HG03064 (cell line): ENCODE measurements around the gene KIF6.

ENCODE experiments used
- ATAC-seq: cut with Tn5 transposase; IDR thresholded peaks from one replicate; pipeline ENCODE4 v1.9.1; 2021; ENCODE audit warnings: low read depth; ENCODE audit not compliant: unreplicated experiment

KIF6 gene

DNA sequence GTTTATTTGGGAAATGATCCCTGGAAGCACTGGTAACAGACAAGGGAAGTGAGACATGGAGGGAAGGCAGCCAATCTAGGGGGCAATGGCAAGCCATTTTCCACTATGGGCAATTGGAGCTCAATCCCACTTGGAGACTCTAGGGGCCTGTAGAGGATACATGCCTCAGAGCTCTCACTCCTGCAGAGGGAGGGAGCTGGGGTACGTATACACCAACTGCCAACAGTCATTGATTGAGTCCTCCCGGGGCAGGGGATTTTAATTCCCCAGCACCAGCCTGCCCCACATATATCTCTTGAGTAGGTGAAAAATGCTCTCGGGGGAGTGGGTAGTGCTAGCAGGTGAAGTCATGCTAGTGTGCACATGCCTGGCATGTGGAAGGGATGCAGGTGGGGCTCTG, 323.8 kb downstream of the KIF6 start:
- ATAC-seq: no peak

DNA sequence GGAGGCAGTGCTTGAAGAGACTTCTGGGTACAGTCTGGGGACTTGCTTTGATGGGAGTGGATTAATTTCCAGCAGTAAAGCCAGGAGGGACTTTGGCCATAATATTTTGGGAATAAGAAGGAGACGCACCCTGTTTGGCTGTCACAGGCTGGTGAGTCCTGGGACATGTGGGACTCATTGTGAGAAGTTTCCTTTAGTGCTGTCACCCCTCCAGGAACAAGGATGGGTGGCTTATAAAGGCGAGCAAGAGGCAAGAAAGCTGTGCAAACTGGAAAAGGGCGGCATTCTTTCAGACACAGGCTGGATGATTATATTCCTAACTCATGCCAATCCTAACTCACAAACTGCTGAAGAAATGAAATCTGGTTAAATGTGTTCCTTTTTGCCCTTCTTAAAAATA, 325.2 kb downstream of the KIF6 start:
- ATAC-seq: no peak

DNA sequence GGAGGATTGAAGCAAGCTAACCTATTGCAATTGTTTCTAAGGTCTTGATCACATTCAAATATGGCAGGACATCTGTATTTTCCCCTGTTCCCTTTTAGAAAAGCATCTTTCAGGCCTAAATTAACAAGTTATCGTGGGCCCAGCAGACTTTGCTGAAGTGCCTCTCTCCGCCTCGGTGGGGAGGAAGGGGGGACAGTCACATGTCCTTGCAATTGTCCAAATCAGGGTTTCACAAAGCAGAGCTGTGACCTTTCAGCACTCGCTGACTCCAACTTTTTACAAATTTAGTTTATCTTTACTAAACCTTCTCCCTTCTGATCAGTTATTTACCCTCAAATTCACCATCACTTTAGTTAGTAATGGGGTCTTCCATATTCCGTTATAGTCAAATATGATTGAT, 328.4 kb downstream of the KIF6 start:
- no peak for ATAC-seq

DNA sequence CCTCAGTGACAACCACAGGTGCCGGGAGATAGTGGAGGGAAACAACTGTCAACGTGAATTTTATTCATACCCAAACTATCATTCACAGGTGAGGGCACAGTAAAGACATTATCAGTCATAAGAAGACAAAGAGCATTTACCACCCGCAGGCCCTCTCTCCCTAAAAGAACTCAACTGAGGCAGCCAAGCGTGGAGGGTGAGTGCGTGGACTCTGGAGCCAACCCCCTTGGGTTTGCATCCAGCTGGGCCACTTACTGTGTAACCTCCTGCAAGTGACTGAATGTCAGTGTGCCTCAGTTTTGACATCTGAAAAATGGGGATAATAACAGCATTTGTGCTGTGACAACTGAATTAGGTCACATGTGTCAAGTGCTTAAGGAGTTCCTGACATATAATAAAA, 332.1 kb downstream of the KIF6 start:
- ATAC-seq: no peak

DNA sequence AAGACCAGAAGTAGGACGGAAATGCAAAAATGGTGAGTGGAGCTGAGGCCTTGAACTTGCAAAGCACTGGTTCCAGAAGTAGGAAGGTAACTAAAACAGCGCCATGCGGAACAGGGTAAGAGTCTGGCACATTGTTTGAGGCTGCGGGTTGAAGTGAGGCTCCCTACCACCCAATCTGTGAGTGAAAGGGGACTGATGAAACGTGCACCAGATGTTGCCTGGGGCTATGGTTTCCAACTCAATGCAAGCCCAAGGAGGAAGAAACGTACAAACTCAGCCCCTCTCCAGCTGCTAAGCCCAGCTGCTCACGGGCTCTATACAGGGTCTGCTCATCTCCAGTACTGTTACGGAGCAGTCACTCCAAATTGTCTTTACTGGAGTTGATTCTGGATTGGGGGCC, 334.0 kb downstream of the KIF6 start:
- no peak for ATAC-seq

DNA sequence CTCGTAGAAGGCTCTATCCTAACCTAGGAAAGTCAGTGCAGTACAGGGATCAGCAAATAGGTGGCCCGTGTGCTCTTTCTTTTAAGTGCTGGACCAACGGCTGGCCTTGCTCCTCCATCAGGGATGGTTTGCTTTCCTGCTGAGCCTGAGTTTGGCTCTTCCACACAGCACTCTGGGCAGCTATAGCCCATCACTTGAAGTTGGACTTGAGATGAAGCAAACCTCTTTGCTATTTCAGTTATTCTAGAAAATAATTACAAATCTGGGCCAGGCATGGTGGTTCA, 335.8 kb downstream of the KIF6 start:
- ATAC-seq: no peak

DNA sequence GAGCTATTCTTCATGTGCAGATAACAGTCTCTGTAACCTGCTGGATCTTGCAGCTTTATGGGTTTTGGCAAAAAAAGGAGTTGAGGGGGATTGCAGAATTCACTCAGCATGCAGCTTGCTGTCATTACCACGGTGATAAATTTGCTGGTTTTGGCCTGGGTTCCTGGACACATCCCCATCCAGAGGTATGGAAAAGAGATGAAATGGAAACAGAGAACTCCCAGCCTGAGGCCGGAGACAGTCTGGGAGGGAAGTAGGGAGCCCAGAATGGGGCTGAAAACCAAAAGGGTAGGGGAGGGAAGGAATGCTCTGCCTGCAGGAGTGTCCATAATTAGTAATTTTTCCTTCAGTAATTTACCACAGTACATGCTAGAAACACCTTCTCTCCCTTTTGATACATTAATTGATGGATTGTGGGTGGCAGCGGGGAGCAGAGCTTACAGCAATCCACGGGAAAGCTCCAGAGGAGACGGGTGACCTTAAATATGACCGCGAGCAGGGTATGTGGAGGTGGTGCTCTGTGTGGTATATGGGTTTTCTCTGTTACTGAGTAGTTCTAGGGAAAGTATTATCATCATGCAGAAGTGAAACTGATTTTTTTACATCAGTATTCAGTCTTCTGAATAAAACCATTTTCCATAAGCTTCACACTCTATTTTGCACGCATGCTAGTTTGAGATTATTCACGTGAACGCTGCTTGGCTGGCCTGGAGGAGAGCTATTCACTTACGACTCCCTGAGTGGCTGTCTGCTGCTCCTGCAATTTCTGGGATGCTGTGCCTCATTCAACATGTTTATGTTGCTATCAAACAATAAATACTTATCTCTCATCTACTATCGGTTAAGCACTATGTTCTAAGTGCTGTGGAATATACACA, 336.4 kb downstream of the KIF6 start:
- ATAC-seq: no peak

DNA sequence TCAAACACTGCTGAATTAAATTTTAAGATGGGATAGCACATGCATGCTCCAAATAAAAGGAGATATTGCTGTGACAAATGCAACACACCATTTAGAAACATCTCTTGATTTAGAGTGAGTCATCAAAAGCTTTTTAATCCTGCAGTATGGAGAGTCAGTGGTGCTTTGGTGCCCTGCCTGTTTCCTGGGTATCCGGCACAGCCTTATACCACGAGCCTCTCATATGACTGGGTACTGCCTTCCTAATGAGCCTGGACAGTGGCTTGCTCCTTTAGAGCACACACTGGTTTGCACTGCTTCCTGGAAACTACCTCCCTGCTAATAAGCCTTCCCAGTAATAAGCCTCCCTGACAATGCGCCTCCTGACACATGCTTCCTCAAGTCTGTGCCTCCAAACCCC, 337.4 kb downstream of the KIF6 start:
- no peak for ATAC-seq

DNA sequence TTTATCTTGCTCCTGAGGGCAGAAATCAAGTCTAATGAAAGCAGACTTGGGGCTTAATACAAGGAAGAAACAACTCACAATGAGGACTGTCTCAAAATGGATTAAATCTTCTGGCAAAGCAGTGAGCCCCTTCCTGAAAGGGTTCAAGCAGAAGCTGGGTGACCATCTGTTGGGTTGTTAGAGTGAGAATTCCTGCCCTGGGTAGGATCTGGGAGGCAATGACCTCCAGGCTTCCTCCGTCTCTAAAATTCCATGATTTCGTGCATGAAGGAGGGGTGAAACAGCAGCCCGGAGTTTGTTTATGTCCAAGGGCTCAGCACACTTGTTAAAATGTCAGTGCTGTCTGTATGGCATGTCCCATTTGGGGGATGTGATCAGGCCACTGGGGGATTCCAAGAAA, 338.7 kb downstream of the KIF6 start:
- ATAC-seq: no peak

DNA sequence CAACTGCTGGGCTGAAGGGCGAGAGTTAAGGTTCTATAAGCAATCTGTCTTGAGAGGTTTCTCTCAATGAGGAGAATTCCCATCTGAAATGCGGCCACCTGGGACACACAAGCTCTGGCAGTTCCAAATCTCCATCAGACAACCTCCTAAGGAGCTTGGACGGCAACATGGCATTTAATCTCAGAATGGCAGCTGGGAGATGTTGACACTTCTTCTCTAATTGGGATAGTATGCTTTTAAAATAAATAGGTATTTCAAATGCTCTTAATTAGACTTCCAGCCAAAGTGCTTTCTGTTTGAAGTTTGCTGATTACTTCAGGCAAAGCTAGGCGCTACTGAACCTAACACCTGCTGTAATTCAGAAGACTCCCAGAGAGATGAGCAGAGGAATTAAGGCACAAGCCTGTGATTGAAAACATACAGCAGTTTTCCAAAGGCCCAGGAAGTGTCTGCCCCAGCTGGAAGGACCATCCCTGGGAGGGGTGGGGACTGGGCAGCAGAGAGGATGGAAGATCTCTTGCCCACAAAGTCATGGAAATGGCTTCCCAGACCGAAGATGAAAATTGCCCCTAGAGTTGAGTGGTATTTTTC, 343.6 kb downstream of the KIF6 start:
- ATAC-seq: no peak

DNA sequence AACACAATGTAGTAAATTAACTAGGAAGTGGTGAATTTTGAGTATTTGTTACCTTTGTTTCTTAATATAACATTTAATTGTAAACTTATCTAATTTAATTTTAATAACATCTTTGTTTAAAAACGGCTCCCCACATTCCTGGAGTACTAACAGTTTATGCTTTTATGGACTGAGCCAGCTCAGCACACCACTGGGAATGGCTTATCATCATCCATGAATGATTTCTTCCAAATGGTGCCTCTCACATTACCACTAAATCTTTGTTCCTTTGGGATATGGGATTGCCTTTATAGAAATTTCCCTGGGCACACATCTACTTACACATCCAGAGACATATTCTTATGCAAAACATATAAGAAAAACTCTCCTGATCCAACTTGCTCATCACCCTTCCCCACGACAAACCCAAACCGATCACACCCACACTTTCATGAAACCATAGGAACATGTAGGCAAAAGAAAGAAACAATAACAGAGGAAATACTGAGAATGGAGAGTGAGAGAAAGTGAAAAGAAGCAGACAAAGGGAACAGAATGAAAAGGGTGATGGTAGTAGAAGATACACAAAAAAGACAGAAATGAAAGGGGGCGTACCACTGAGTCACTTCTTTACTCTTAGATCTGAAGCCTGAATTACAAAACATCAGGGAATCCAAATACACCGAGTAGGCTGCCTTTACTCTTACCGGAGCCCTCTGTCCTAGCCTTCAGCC, 344.2 kb downstream of the KIF6 start:
- ATAC-seq: no peak

DNA sequence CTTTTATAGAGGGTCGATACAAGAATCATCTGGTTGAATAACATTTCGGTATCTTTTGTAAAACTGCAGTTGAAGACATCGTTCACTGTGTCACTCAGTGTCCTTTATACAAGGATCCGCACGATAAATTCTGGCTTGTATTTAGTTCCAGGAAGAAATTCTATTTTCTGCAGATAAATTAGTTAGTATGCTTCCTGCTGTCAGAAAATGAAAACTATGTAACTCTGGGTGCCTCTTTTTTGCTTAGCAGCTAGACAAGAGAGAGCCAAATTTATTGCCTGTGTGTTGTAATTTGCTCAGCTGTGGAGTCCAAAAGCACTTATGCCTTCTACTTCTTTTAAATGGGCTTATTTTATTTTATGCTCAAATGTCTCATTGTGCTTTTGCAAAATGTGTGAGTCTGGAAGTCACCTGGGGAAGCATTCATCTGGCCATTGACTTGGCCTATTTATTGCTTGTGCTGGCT, 346.2 kb downstream of the KIF6 start:
- ATAC-seq: no peak

DNA sequence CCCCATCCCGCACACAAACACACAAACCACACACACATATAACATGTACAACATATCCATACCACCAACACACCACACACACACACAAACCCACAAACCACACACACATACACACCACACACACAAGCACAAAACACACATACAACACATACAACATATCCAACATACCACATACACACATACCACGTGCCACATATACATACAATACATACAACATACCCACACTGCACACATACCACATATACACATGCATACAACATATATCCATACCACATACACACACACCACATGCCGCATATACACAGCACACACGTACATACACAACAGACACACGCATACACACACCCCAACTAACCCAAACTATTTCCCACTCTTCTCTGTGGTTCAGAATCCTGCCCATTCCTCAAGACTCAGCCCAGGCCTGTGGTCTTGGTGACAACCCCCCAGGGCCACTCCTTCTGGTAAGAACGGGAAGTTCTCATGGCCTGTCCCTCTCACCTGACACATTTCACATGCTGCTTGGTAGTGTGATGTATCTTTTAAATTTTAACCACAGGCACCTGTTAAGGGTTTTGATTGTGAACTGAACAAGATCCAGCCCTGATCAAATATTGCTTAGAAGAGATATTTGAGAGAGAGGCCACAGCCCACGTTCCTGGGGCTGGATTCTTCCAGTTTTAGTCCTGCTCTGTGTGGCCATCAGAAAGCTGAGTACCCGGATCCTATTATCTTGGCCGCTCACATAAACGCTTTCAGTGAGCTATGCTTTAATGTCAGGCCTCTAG, 346.8 kb downstream of the KIF6 start:
- ATAC-seq: no peak

DNA sequence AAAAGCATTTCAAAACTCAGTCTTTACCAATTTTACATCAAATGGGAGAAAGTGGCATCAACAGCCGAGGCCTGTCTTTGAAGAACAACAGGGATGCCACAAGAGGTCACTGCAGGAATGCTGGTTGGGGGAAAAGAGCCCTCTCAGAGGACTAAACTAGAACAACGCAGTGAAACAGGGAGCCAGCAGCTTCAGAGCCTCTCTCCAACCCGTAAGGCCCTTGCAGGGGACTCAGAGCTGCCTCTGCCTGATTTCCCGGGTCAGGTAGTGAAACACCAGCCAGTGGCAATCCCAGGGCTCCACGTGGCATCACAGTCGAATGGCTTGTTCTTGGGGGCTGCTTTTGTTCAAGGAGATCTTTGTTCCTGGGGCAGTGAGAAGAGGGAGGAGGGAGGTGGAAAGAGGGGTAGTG, 347.7 kb downstream of the KIF6 start:
- no peak for ATAC-seq

DNA sequence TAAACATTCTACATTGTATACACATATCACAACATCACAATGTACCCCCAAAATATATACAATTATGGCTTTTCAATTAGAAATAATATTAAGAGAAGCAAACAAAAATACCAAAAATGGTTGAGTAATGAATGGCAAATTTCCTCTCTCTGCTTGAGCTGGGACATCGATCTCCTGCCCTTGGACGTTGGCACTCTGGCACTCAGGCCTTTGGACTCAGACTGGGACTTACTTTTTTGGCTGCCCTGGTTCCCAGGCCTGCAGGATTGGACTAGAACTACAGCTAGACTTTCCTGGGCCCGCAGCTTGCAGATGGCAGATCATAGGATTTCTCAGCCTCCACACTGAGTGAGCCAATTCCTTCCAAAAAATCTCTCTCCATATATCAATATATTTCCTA, 349.8 kb downstream of the KIF6 start:
- ATAC-seq: no peak

DNA sequence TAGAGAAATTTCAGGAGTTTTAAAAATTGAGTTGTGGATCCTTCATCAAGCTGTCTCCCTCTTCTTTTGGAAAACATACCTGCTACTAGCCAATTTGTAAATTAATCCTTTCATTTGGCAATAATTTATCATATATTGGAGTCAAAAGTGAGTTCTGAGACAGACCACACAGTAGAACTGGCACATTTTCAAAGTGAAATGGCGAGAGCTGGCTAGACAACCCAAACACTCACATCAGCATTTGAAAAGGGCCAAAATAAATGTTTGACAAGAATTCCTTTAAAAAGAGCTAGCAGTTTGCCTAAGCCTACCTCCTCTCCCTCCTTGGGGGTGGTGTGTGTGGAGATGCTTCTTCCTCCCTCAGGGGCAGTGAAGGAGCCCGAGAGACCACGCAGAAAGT, 354.8 kb downstream of the KIF6 start:
- ATAC-seq: no peak

DNA sequence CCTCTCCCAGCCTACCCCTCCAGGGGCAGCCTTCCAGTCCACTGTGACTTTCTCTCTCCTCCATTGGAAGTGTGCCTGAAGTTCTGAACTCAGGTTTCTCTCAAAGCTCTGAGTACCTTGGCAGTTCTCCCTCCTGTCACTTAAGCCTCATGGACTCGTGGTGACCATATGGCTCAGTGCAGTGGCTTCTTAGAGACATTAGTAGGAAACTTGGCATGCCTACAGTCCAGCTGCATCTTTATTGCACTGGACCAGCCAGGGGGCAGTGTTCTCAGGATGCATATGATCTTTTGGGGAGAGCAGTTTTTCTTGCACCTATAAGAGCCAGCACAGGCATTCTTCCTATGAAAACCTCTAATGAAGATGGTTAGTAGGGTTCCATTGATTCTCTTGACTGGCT, 355.2 kb downstream of the KIF6 start:
- no peak for ATAC-seq

DNA sequence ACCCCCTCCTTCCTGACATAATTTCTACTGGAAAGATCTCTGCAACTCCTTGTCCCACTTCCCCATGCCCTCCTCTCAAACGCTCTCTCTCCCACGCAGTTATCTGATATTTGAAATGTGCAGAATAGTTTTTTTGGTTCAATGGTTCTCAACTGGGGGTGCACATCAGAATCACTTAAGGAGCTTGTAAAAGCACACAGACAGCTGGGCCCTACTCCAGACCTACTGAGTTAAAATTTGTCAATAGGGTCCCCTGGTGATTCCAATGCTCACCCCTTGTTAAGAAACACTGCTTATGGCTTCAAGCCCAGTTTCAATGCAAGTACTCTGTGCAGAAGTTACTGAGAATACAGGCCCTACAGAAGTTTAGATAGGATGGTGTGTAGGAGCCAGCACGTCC, 357.5 kb downstream of the KIF6 start:
- ATAC-seq: no peak

DNA sequence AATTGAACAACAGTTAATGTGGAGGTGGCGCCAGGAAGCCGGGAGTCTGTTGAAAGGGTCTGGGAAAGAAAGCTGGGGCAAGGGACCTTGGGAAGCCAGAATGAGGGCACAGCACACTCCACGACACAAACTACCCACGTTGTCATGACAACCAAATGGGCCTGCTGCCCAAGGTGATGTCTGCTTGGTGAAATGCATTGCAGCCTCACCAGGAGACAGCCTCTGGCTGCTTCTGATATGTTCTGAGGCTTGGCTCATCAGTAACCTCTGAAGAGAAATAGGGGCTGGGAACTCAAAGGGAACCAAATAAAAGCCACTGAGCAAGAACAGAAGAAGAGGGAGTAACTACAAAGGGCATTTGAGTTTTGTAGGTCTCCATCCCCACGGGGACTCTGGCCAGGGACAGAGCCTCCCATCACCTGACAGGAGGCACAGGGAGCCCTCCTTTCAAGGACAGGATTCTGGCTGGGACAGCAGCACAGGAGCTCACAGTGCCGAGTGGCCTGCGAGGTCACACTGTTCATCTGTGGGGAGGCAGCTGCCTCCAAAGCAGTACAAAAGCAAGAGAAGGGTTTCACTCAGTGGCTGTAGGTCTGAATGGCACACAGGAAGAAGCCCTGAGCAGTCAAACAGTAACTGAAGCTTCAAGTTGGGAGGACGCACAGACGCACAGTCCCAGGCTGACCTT, 358.1 kb downstream of the KIF6 start:
- ATAC-seq: no peak

DNA sequence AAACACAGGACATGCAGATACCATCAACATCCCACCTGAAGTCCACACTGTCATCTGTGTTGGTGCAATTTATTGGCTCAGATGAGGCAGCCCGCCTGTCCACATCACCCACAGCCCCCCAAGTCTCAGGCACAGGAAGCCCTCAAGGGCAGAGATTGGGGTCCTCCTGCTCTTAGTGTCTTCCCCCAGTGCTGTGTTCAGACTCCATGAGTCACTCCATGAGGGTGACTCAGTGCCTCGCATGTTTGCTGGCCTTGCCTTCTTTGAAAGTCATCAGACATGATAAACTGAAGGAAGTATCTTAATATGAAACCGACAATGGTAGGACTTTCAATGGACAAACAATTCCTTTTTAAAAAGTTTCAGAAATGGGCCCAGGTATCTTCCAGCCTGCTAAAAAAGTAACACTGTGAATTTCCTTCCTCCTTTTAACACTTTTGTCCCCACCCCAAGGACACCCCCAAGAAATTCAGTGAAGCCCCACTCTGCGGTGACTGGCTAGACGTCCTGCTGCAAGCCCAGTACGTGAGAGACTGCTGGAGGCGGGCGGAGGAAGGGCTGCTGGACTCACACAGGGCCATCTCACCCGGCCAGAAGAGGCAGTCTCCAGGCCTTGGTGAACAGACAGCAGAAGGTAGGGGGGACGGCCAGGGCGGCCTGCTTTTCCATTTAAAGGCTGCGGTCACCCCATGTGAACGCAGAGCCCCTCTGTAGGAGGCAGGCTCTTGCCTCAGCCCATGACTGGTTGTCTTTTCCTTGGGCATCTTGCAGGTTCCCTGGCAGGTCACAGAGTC, 359.7 kb downstream of the KIF6 start:
- ATAC-seq: no peak
